GM12892 (cell line): ENCODE results near the gene FAM3C.

Experiments
- POLR2A ChIP-seq: IDR thresholded peaks from 2 replicates; pipeline ENCODE4 v1.6.1; 2011; ENCODE audit warnings: low read depth, low read length, control low read depth
- POLR2AphosphoS5 ChIP-seq: IDR thresholded peaks from 2 replicates; pipeline ENCODE4 v1.6.1; 2011; ENCODE audit warnings: low read depth, low read length, control low read depth
- TAF1 ChIP-seq: IDR thresholded peaks from 2 replicates; pipeline ENCODE4 v1.6.1; 2011; ENCODE audit warnings: low read depth, mild to moderate bottlenecking, control low read depth, low read length, borderline replicate concordance

GRCh38 chr7:121395961-121396757 lies at the start of gene FAM3C:
- TF ChIP-seq POLR2A = peak; percentile 92
- peak; percentile 63 for TF ChIP-seq POLR2AphosphoS5
- peak; percentile 74; the same call in 1 of the 2 replicates for TF ChIP-seq TAF1
